GM19351 (cell line): ENCODE measurements around the gene RSPH9.
"Not testable (repeated sequence)": the region's sequence is repeated elsewhere in the genome, so short reads cannot be mapped to it uniquely, and the experiment has no call there.

Experiments
- ATAC-seq: cut with Tn5 transposase; IDR thresholded peaks from one replicate; pipeline ENCODE4 v1.9.1; 2021; ENCODE audit warnings: mild to moderate bottlenecking, moderate library complexity; ENCODE audit not compliant: unreplicated experiment

RSPH9 gene

GRCh38 chr6:43628393-43629103 is 16.3 kb upstream of the RSPH9 start:
- peak; percentile 25 for ATAC-seq

GRCh38 chr6:43629104-43629504 is 15.7 kb upstream of the RSPH9 start, which contains the start of gene GTPBP2:
Gene GTPBP2 (minus strand): TSS chr6:43629264. CDS start chr6:43629162, 102 bp downstream.
- ATAC-seq = peak; percentile 78

GRCh38 chr6:43629505-43630300 is 15.1 kb upstream of the RSPH9 start:
- ATAC-seq = peak; percentile 67

GRCh38 chr6:43630980-43631619 is 13.7 kb upstream of the RSPH9 start:
- ATAC-seq = no peak

GRCh38 chr6:43633002-43633401 is 11.8 kb upstream of the RSPH9 start:
- ATAC-seq = not testable (repeated sequence)

GRCh38 chr6:43634702-43635303 is 10.0 kb upstream of the RSPH9 start:
- ATAC-seq = no peak

GRCh38 chr6:43635387-43636307 is 9.2 kb upstream of the RSPH9 start, which contains the start of gene MAD2L1BP:
Gene MAD2L1BP (plus strand): TSS chr6:43635840. CDS start chr6:43635876, 36 bp downstream.
- ATAC-seq = peak; percentile 84

GRCh38 chr6:43636308-43636659 is 8.6 kb upstream of the RSPH9 start:
- ATAC-seq = no peak

GRCh38 chr6:43639984-43640800 is 4.6 kb upstream of the RSPH9 start:
- ATAC-seq = no peak

GRCh38 chr6:43645613-43645964 is 753 bp downstream of the RSPH9 start:
- no peak for ATAC-seq

GRCh38 chr6:43647613-43648012 is 2.8 kb downstream of the RSPH9 start:
- ATAC-seq = no peak

- no peak for ATAC-seq
These were observed 3.4 kb downstream of the RSPH9 start for GRCh38 chr6:43648248-43648647.

GRCh38 chr6:43652822-43653221 is 8.0 kb downstream of the RSPH9 start:
- ATAC-seq = not testable (repeated sequence)

- ATAC-seq = no peak
These were observed 12.5 kb downstream of the RSPH9 start for GRCh38 chr6:43657221-43657802.

- no peak for ATAC-seq
These were observed 13.3 kb downstream of the RSPH9 start for GRCh38 chr6:43658161-43658560.

- ATAC-seq = not testable (repeated sequence)
These were observed 18.1 kb downstream of the RSPH9 start for GRCh38 chr6:43662948-43663347.

- ATAC-seq = no peak
These were observed 20.5 kb downstream of the RSPH9 start for GRCh38 chr6:43665376-43665775.

- no peak for ATAC-seq
These were observed 21.5 kb downstream of the RSPH9 start for GRCh38 chr6:43666196-43666920.
